Peyer's patch (tissue), 4 donors: Measurements from ENCODE around the gene LEKR1.
"Not testable (repeated sequence)": the region's sequence is repeated elsewhere in the genome, so short reads cannot be mapped to it uniquely, and the experiment has no call there.

Experiments
- CTCF ChIP-seq, 6 experiments: fragments of 450-650 bp in 4 of 6; fragments of 200-600 bp in 2 of 6; sonication (generic) in 1 of 6; IDR thresholded peaks; one replicate each; pipeline ENCODE4 v1.5.1; 2017 to 2019; ENCODE audit warnings: antibody characterized with exemption in 6 of 6, mild to moderate bottlenecking in 3 of 6, moderate library complexity in 1 of 6
- POLR2A ChIP-seq, 2 donors: fragments of 450-650 bp; IDR thresholded peaks; one replicate each; pipeline ENCODE4 v1.5.1; 2017; ENCODE audit warnings: antibody characterized with exemption in 2 of 2, mild to moderate bottlenecking in 2 of 2, moderate library complexity in 2 of 2

GRCh38 chr3:156800287-156800686 lies 25.9 kb upstream of the LEKR1 start:
- TF ChIP-seq CTCF, POLR2A (IDR thresholded peaks at IDR 0.05): not testable (repeated sequence)
